ENCODE results near the gene USP17L12.
"Not testable (repeated sequence)": the region's sequence is repeated elsewhere in the genome, so short reads cannot be mapped to it uniquely, and the experiment has no call there.

The USP17L12 gene, protein sequence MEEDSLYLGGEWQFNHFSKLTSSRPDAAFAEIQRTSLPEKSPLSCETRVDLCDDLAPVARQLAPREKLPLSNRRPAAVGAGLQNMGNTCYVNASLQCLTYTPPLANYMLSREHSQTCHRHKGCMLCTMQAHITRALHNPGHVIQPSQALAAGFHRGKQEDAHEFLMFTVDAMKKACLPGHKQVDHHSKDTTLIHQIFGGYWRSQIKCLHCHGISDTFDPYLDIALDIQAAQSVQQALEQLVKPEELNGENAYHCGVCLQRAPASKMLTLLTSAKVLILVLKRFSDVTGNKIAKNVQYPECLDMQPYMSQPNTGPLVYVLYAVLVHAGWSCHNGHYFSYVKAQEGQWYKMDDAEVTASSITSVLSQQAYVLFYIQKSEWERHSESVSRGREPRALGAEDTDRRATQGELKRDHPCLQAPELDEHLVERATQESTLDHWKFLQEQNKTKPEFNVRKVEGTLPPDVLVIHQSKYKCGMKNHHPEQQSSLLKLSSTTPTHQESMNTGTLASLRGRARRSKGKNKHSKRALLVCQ

DNA sequence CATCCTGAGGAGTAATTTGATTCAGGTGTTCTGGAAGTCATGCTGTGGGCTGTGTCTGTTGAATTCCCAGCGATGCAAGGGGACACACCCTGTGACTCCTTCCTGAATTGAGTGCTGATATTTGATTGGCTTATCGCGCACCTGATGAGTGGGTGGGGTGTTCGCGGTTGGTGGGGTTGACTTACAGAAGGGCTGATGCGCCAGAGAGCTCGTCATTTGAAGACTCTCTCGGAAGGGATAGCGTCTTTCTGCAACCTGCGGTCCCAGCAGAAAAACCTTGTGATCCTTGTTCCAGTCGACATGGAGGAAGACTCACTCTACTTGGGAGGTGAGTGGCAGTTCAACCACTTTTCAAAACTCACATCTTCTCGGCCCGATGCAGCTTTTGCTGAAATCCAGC lies at the start of gene USP17L12:
TSS of gene USP17L12 (plus strand) at position 301 of the 400 bp plus-strand sequence. CDS start at position 301, 0 bp downstream.
- not testable (repeated sequence) for DNase-seq (ENCODE audit: low read depth)

DNA sequence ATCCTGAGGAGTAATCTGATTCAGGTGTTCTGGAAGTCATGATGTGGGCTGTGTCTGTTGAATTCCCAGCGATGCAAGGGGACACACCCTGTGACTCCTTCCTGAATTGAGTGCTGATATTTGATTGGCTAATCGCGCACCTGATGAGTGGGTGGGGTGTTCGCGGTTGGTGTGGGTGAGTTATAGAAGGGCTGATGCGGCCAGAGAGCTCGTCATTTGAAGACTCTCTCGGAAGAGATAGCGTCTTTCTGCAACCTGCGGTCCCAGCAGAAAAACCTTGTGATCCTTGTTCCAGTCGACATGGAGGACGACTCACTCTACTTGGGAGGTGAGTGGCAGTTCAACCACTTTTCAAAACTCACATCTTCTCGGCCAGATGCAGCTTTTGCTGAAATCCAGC lies 9.6 kb upstream of the USP17L12 start, which contains the start of gene USP17L10:
TSS of gene USP17L10 (plus strand) at position 301 of the 400 bp plus-strand sequence. CDS start at position 301, 0 bp downstream.
- not testable (repeated sequence) for DNase-seq (ENCODE audit: low read depth)

DNA sequence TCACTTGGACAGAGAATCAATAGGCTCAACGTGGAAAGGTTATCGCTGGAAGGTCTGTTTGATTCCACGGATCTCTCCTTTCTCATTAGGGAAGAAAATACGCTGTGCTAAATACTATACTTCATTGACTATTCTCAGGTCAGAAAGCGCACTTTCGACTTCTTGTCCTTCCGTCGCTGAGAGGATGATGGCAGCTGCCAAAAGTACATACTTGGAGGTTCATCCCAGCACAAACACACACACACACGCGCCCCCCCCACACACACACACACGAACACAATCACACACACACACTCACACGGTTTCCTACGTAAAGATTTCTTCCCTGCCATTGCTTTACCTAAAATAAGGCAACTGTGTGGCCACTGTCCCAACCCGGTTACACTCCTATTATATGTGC lies 5.3 kb upstream of the USP17L12 start:
- DNase-seq (ENCODE audit: low read depth): not testable (repeated sequence)

DNA sequence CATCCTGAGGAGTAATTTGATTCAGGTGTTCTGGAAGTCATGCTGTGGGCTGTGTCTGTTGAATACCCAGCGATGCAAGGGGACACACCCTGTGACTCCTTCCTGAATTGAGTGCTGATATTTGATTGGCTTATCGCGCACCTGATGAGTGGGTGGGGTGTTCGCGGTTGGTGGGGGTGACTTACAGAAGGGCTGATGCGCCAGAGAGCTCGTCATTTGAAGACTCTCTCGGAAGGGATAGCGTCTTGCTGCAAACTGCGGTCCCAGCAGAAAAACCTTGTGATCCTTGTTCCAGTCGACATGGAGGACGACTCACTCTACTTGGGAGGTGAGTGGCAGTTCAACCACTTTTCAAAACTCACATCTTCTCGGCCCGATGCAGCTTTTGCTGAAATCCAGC lies 4.8 kb upstream of the USP17L12 start, which contains the start of gene USP17L11:
TSS of gene USP17L11 (plus strand) at position 301 of the 400 bp plus-strand sequence. CDS start at position 301, 0 bp downstream.
- DNase-seq (ENCODE audit: low read depth): not testable (repeated sequence)

DNA sequence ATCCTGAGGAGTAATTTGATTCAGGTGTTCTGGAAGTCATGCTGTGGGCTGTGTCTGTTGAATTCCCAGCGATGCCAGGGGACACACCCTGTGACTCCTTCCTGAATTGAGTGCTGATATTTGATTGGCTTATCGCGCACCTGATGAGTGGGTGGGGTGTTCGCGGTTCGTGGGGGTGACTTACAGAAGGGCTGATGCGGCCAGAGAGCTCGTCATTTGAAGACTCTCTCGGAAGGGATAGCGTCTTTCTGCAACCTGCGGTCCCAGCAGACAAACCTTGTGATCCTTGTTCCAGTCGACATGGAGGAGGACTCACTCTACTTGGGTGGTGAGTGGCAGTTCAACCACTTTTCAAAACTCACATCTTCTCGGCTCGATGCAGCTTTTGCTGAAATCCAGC lies 4.6 kb downstream of the USP17L12 start, which contains the start of gene USP17L13:
TSS of gene USP17L13 (plus strand) at position 301 of the 400 bp plus-strand sequence. CDS start at position 301, 0 bp downstream.
- DNase-seq (ENCODE audit: low read depth): not testable (repeated sequence)

DNA sequence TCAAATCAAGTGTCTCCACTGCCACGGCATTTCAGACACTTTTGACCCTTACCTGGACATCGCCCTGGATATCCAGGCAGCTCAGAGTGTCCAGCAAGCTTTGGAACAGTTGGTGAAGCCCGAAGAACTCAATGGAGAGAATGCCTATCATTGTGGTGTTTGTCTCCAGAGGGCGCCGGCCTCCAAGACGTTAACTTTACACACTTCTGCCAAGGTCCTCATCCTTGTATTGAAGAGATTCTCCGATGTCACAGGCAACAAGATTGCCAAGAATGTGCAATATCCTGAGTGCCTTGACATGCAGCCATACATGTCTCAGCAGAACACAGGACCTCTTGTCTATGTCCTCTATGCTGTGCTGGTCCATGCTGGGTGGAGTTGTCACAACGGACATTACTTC lies 10.3 kb downstream of the USP17L12 start:
- DNase-seq (ENCODE audit: low read depth): not testable (repeated sequence)

DNA sequence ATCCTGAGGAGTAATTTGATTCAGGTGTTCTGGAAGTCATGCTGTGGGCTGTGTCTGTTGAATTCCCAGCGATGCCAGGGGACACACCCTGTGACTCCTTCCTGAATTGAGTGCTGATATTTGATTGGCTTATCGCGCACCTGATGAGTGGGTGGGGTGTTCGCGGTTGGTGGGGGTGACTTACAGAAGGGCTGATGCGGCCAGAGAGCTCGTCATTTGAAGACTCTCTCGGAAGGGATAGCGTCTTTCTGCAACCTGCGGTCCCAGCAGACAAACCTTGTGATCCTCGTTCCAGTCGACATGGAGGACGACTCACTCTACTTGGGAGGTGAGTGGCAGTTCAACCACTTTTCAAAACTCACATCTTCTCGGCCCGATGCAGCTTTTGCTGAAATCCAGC lies 14.1 kb downstream of the USP17L12 start, which contains the start of gene USP17L15:
TSS of gene USP17L15 (plus strand) at position 301 of the 400 bp plus-strand sequence. CDS start at position 301, 0 bp downstream.
- not testable (repeated sequence) for DNase-seq (ENCODE audit: low read depth)

DNA sequence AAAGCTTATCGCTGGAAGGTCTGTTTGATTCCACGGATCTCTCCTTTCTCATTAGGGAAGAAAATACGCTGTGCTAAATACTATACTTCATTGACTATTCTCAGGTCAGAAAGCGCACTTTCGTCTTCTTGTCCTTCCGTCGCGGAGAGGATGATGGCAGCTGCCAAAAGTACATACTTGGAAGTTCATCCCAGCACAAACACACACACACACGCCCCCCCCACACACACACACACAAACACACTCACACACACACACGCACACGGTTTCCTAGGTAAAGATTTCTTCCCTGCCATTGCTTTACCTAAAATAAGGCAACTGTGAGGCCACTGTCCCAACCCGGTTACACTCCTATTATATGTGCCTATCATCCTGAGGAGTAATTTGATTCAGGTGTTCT lies 18.5 kb downstream of the USP17L12 start:
- DNase-seq (ENCODE audit: low read depth): not testable (repeated sequence)

DNA sequence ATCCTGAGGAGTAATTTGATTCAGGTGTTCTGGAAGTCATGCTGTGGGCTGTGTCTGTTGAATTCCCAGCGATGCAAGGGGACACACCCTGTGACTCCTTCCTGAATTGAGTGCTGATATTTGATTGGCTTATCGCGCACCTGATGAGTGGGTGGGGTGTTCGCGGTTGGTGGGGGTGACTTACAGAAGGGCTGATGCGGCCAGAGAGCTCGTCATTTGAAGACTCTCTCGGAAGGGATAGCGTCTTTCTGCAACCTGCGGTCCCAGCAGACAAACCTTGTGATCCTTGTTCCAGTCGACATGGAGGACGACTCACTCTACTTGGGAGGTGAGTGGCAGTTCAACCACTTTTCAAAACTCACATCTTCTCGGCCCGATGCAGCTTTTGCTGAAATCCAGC lies 23.6 kb downstream of the USP17L12 start, which contains the start of gene USP17L17:
TSS of gene USP17L17 (plus strand) at position 301 of the 400 bp plus-strand sequence. CDS start at position 301, 0 bp downstream.
- not testable (repeated sequence) for DNase-seq (ENCODE audit: low read depth)

DNA sequence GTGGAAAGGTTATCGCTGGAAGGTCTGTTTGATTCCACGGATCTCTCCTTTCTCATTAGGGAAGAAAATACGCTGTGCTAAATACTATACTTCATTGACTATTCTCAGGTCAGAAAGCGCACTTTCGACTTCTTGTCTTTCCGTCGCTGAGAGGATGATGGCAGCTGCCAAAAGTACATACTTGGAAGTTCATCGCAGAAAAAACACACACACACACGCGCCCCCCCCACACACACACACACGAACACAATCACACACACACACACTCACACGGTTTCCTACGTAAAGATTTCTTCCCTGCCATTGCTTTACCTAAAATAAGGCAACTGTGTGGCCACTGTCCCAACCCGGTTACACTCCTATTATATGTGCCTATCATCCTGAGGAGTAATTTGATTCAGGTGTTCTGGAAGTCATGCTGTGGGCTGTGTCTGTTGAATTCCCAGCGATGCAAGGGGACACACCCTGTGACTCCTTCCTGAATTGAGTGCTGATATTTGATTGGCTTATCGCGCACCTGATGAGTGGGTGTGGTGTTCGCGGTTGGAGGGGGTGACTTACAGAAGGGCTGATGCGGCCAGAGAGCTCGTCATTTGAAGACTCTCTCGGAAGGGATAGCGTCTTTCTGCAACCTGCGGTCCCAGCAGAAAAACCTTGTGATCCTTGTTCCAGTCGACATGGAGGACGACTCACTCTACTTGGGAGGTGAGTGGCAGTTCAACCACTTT lies 28.2 kb downstream of the USP17L12 start, which contains the start of gene USP17L18:
TSS of gene USP17L18 (plus strand) at position 678 of the 728 bp plus-strand sequence. CDS start at position 678, 0 bp downstream.
- DNase-seq (ENCODE audit: low read depth): not testable (repeated sequence)

DNA sequence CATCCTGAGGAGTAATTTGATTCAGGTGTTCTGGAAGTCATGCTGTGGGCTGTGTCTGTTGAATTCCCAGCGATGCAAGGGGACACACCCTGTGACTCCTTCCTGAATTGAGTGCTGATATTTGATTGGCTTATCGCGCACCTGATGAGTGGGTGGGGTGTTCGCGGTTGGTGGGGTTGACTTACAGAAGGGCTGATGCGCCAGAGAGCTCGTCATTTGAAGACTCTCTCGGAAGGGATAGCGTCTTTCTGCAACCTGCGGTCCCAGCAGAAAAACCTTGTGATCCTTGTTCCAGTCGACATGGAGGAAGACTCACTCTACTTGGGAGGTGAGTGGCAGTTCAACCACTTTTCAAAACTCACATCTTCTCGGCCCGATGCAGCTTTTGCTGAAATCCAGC lies 33.1 kb downstream of the USP17L12 start, which contains the start of gene USP17L19:
TSS of gene USP17L19 (plus strand) at position 301 of the 400 bp plus-strand sequence. CDS start at position 301, 0 bp downstream.
- DNase-seq (ENCODE audit: low read depth): not testable (repeated sequence)

DNA sequence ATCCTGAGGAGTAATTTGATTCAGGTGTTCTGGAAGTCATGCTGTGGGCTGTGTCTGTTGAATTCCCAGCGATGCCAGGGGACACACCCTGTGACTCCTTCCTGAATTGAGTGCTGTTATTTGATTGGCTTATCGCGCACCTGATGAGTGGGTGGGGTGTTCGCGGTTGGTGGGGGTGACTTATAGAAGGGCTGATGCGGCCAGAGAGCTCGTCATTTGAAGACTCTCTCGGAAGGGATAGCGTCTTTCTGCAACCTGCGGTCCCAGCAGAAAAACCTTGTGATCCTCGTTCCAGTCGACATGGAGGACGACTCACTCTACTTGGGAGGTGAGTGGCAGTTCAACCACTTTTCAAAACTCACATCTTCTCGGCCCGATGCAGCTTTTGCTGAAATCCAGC lies 37.9 kb downstream of the USP17L12 start, which contains the start of gene USP17L20:
TSS of gene USP17L20 (plus strand) at position 301 of the 400 bp plus-strand sequence. CDS start at position 301, 0 bp downstream.
- DNase-seq (ENCODE audit: low read depth): not testable (repeated sequence)

DNA sequence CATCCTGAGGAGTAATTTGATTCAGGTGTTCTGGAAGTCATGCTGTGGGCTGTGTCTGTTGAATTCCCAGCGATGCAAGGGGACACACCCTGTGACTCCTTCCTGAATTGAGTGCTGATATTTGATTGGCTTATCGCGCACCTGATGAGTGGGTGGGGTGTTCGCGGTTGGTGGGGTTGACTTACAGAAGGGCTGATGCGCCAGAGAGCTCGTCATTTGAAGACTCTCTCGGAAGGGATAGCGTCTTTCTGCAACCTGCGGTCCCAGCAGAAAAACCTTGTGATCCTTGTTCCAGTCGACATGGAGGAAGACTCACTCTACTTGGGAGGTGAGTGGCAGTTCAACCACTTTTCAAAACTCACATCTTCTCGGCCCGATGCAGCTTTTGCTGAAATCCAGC lies 42.6 kb downstream of the USP17L12 start, which contains the start of gene USP17L21:
TSS of gene USP17L21 (plus strand) at position 301 of the 400 bp plus-strand sequence. CDS start at position 301, 0 bp downstream.
- not testable (repeated sequence) for DNase-seq (ENCODE audit: low read depth)

DNA sequence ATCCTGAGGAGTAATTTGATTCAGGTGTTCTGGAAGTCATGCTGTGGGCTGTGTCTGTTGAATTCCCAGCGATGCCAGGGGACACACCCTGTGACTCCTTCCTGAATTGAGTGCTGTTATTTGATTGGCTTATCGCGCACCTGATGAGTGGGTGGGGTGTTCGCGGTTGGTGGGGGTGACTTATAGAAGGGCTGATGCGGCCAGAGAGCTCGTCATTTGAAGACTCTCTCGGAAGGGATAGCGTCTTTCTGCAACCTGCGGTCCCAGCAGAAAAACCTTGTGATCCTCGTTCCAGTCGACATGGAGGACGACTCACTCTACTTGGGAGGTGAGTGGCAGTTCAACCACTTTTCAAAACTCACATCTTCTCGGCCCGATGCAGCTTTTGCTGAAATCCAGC lies 47.4 kb downstream of the USP17L12 start, which contains the start of gene USP17L22:
TSS of gene USP17L22 (plus strand) at position 301 of the 400 bp plus-strand sequence. CDS start at position 301, 0 bp downstream.
- DNase-seq (ENCODE audit: low read depth): not testable (repeated sequence)

Data from HS-5 (cell line).